PC-3 (cell line): ENCODE data around the gene COL19A1. TPM values are rescaled to one million over a fixed set of nuclear protein-coding genes. Genes with fewer than 3 reads are reported as not detected.
"Not testable (repeated sequence)": the region's sequence is repeated elsewhere in the genome, so short reads cannot be mapped to it uniquely, and the experiment has no call there.

ENCODE experiments used
- ATAC-seq: fragments of 200-7000 bp; cut with Tn5 transposase; 2 replicates; pipeline ENCODE4 v1.9.1; 2020; ENCODE audit warnings: mild to moderate bottlenecking, moderate library complexity
- BruUV-seq: library from RNA; stranded (reverse); fragments of 400-500 nt; replicated peaks from 2 replicates; lab custom pipeline; 2021; lab: Mats Ljungman, UMichigan
- CTCF ChIA-PET: fragments of 300-600 bp; sonication (Branson Sonifier 250); formaldehyde crosslinking; loops from one replicate; lab custom pipeline; 2022; ENCODE audit warnings: antibody characterized with exemption; lab: Charles Lee
- POLR2A ChIA-PET: fragments of 300-600 bp; sonication (Branson Sonifier 250); formaldehyde crosslinking; loops from one replicate; lab custom pipeline; 2022; ENCODE audit warnings: antibody characterized with exemption; ENCODE audit not compliant: unreplicated experiment; lab: Charles Lee
- DNase-seq: peaks from one replicate; pipeline ENCODE4 v3.0.0-alpha.2; 2015
- H2AFZ ChIP-seq: fragments of 300-600 bp; sonication (generic); 2 replicates; pipeline ENCODE4 v1.6.0; 2016; ENCODE audit warnings: antibody characterized with exemption, low read length
- H3F3A ChIP-seq: fragments of 300-600 bp; sonication (generic); one replicate; pipeline ENCODE4 v1.6.0; 2017; ENCODE audit warnings: antibody characterized with exemption, low read length, control low read depth, mild to moderate bottlenecking; ENCODE audit not compliant: unreplicated experiment
- H3K27ac ChIP-seq: fragments of 300-600 bp; sonication (generic); 2 replicates; pipeline ENCODE4 v1.5.1; 2016; ENCODE audit warnings: mild to moderate bottlenecking, low read length
- H3K27me3 ChIP-seq: fragments of 300-600 bp; sonication (generic); 2 replicates; pipeline ENCODE4 v1.6.1; 2016; ENCODE audit warnings: low read length, mixed read lengths
- H3K36me3 ChIP-seq: fragments of 300-600 bp; sonication (generic); 2 replicates; pipeline ENCODE4 v1.6.1; 2016; ENCODE audit warnings: low read depth, mixed run types, low read length, mixed read lengths
- H3K4me1 ChIP-seq: fragments of 300-600 bp; sonication (generic); 2 replicates; pipeline ENCODE4 v1.5.1; 2016; ENCODE audit warnings: low read length; ENCODE audit not compliant: insufficient read depth
- H3K4me2 ChIP-seq: fragments of 300-600 bp; sonication (generic); 2 replicates; pipeline ENCODE4 v1.6.0; 2016; ENCODE audit warnings: low read length
- H3K4me3 ChIP-seq: fragments of 300-600 bp; sonication (generic); 2 replicates; pipeline ENCODE4 v1.5.1; 2016; ENCODE audit warnings: mild to moderate bottlenecking, low read length, mixed read lengths
- H3K79me2 ChIP-seq: fragments of 300-600 bp; sonication (generic); 2 replicates; pipeline ENCODE4 v1.6.1; 2017; ENCODE audit warnings: low read length, mixed read lengths
- H3K9ac ChIP-seq: fragments of 300-600 bp; sonication (generic); 2 replicates; pipeline ENCODE4 v1.6.0; 2016; ENCODE audit warnings: mild to moderate bottlenecking, low read length
- H3K9me2 ChIP-seq: fragments of 300-600 bp; sonication (generic); replicated peaks from 2 replicates; pipeline ENCODE4 v1.6.1; 2016; ENCODE audit warnings: mixed run types, low read length, mixed read lengths
- H3K9me3 ChIP-seq: fragments of 300-600 bp; sonication (generic); 2 replicates; pipeline ENCODE4 v1.6.1; 2016; ENCODE audit warnings: low read length, mixed read lengths
- H4K20me1 ChIP-seq: fragments of 300-600 bp; sonication (generic); 2 replicates; pipeline ENCODE4 v1.6.1; 2016; ENCODE audit warnings: low read length, mixed read lengths
- CTCF ChIP-seq: fragments of 300-600 bp; sonication (generic); conservative IDR thresholded peaks from 2 replicates; pipeline ENCODE4 v1.5.1; 2017; ENCODE audit warnings: antibody characterized with exemption, low read depth, mild to moderate bottlenecking, low read length
- EZH2 ChIP-seq: fragments of 300-600 bp; sonication (generic); IDR thresholded peaks from one replicate; pipeline ENCODE4 v1.6.1; 2017; ENCODE audit warnings: antibody characterized with exemption, mild to moderate bottlenecking, low read length; ENCODE audit not compliant: unreplicated experiment
- EZH2phosphoT487 ChIP-seq: fragments of 300-600 bp; sonication (generic); IDR thresholded peaks from 2 replicates; pipeline ENCODE4 v1.6.1; 2018; ENCODE audit warnings: mild to moderate bottlenecking, antibody characterized with exemption, low read length, borderline replicate concordance
- intact Hi-C: fragments of 100-400 bp; cut with micrococcal nuclease; formaldehyde crosslinking; loops from 2 replicates; pipeline ENCODE4 v1.9.0; 2023
- total RNA-seq: library from RNA; depleted of rRNA; stranded (reverse); fragments of >200 nt; gene quantifications from 2 replicates; pipeline ENCODE4 v1.2.3, GENCODE V29; 2014

The COL19A1 gene
- total RNA-seq, 1 experiment from 2014 or later = not detected

- H3K36me3 ChIP-seq = no peaks in the 10 kb centered on the region
- BruUV-seq = no TSS peak
- ChIA-PET CTCF (no interaction called here), POLR2A (no interaction called here)
- H3K27ac ChIP-seq = no peak overlapping the region
- H3F3A ChIP-seq = no peaks in the 10 kb centered on the region
- no peaks in the 10 kb centered on the region for H3K9me3 ChIP-seq
- H3K9ac ChIP-seq = no peak overlapping the region
- H3K4me3 ChIP-seq = no peak overlapping the region
- H3K79me2 ChIP-seq = no peaks in the 10 kb centered on the region
- intact Hi-C loops = no loop called here
- H3K9me2 ChIP-seq = no peaks in the 10 kb centered on the region
- no peaks in the 10 kb centered on the region; the same call in 1 of the 2 replicates for H3K27me3 ChIP-seq
- ATAC-seq = no peak
- no peak overlapping the region for H3K4me2 ChIP-seq
- no peak for TF ChIP-seq EZH2
- no peak for TF ChIP-seq CTCF
- no peak for TF ChIP-seq EZH2phosphoT487
- H3K4me1 ChIP-seq = no peaks in the 10 kb centered on the region
- H4K20me1 ChIP-seq = no peaks in the 10 kb centered on the region
- no peak overlapping the region for H2AFZ ChIP-seq
- DNase-seq = no peak
These were observed 20.7 kb downstream of the COL19A1 start for GRCh38 chr6:69887026-69887425.

- Histone ChIP-seq H3F3A (no peaks in the 10 kb centered on the region), H4K20me1 (no peaks in the 10 kb centered on the region), H3K4me3 (no peak overlapping the region), H3K4me2 (no peak overlapping the region), H3K36me3 (no peaks in the 10 kb centered on the region), H3K4me1 (no peaks in the 10 kb centered on the region), H3K27me3 (no peaks in the 10 kb centered on the region), H3K27ac (no peak overlapping the region), H3K9me3 (no peaks in the 10 kb centered on the region), H3K9ac (no peak overlapping the region), H2AFZ (no peak overlapping the region), H3K79me2 (no peaks in the 10 kb centered on the region), H3K9me2 (no peaks in the 10 kb centered on the region)
- no peak for ATAC-seq
- CTCF ChIA-PET = no interaction called here
- POLR2A ChIA-PET = no interaction called here
- no peak for DNase-seq
- intact Hi-C loops = no loop called here
- no TSS peak for BruUV-seq
- TF ChIP-seq EZH2phosphoT487 = no peak
- TF ChIP-seq CTCF = no peak
- no peak for TF ChIP-seq EZH2
These were observed 21.5 kb downstream of the COL19A1 start for GRCh38 chr6:69887714-69888345.

GRCh38 chr6:69888482-69889233 is 22.3 kb downstream of the COL19A1 start:
- H3F3A ChIP-seq = no peaks in the 10 kb centered on the region
- H3K27ac ChIP-seq = no peak overlapping the region
- no peak overlapping the region for H3K4me3 ChIP-seq
- no peaks in the 10 kb centered on the region for H3K36me3 ChIP-seq
- TF ChIP-seq EZH2 = no peak
- no peak for TF ChIP-seq CTCF
- TF ChIP-seq EZH2phosphoT487 = no peak
- no peak overlapping the region for H3K9ac ChIP-seq
- CTCF ChIA-PET = no interaction called here
- POLR2A ChIA-PET = no interaction called here
- H3K9me2 ChIP-seq = no peaks in the 10 kb centered on the region
- DNase-seq (no peak), ATAC-seq (no peak)
- intact Hi-C loops = no loop called here
- no peaks in the 10 kb centered on the region for H3K9me3 ChIP-seq
- no peak overlapping the region for H2AFZ ChIP-seq
- H3K4me2 ChIP-seq = no peak overlapping the region
- no peaks in the 10 kb centered on the region for H3K27me3 ChIP-seq
- no peaks in the 10 kb centered on the region for H3K4me1 ChIP-seq
- no peaks in the 10 kb centered on the region for H4K20me1 ChIP-seq
- BruUV-seq = no TSS peak
- H3K79me2 ChIP-seq = no peaks in the 10 kb centered on the region

- POLR2A ChIA-PET, H3K27ac ChIP-seq, H4K20me1 ChIP-seq, CTCF ChIA-PET, H3K4me1 ChIP-seq, H3K4me3 ChIP-seq, H3K36me3 ChIP-seq, H3K4me2 ChIP-seq, H3K27me3 ChIP-seq, BruUV-seq, intact Hi-C loops, H3K9ac ChIP-seq, H2AFZ ChIP-seq, DNase-seq, H3K79me2 ChIP-seq, ATAC-seq, H3K9me2 ChIP-seq, H3K9me3 ChIP-seq, H3F3A ChIP-seq: not testable (repeated sequence)
These were observed 23.0 kb downstream of the COL19A1 start for GRCh38 chr6:69889234-69889974.
